GM18873 (cell line): ENCODE measurements around the gene TNIP1.

Source experiments
- ATAC-seq: cut with Tn5 transposase; IDR thresholded peaks from one replicate; pipeline ENCODE4 v1.9.1; 2021; ENCODE audit warnings: mild to moderate bottlenecking, moderate library complexity, moderate number of reproducible peaks; ENCODE audit not compliant: unreplicated experiment, low FRiP score

TNIP1 gene

GRCh38 chr5:151106509-151106908, 25.7 kb upstream of the TNIP1 start:
- no peak for ATAC-seq

DNA sequence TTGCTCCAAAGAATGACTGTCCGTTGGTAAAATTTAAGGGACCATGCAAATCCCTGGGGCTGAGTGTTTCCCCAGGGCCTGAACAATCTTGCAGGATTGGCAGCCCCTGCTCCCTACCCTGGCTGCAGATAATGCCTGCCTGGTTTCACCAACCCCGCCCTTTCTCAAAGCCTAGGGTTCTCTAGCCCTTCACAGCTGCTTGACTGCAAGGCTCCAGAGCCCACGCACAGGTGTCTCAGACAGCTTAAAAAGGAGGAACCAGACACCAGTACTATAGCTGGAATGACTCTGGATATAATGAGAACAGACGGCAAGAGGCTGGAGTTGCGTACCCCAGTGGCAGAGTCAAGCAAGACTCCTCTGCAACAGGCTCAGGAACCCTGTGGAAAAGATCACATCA, 25.2 kb upstream of the TNIP1 start:
- no peak for ATAC-seq

GRCh38 chr5:151105561-151105960, 24.7 kb upstream of the TNIP1 start:
- no peak for ATAC-seq

DNA sequence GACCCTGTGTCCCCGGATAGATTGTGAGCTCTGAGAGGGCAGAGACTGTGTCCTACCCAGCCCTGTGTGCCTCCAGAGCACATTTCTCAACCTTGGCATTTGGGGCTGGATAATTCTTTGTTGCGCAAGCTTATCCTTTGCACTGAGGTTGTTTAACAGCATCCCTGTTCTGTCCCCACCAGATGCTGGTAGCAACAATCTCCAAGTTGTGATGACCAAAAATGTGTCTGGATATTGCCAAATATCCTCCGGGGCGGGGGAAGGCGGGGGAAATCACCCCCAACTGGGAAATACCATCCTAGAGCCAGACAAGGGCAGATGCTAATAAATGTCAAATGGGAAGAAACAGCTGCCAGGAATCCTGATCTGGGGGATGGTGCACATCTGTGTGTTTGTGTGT, 24.0 kb upstream of the TNIP1 start:
- no peak for ATAC-seq

GRCh38 chr5:151101746-151102145, 20.9 kb upstream of the TNIP1 start:
- ATAC-seq, result no peak

- ATAC-seq, result no peak
Measured at GRCh38 chr5:151101151-151101550, 20.3 kb upstream of the TNIP1 start.

- no peak for ATAC-seq
Measured at GRCh38 chr5:151100681-151101080, 19.8 kb upstream of the TNIP1 start.

GRCh38 chr5:151098768-151099121, 17.9 kb upstream of the TNIP1 start:
- no peak for ATAC-seq

- ATAC-seq, result no peak
Measured at GRCh38 chr5:151097820-151098767, 17.3 kb upstream of the TNIP1 start.

DNA sequence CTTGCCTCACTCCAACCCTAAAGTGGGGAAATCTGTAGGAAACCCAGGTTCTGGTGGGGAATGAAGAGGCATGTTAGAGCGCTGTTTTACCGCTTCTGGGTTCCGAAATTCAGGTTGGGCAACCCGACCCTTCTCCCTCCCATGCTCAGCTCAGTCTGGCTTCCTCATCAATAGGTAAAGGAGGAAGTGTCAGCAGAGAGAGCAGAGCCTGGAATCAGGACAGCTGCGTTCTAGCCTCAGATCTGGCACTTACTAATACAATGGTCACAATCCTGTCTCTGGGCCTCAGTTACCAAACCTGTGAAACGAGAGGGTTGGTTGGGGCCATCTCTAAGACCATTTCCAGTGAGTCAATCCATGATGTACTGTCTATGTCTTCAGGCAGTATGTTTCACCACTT, 16.2 kb upstream of the TNIP1 start:
- ATAC-seq, result no peak

- no peak for ATAC-seq
Measured at GRCh38 chr5:151096001-151096373, 15.2 kb upstream of the TNIP1 start.

DNA sequence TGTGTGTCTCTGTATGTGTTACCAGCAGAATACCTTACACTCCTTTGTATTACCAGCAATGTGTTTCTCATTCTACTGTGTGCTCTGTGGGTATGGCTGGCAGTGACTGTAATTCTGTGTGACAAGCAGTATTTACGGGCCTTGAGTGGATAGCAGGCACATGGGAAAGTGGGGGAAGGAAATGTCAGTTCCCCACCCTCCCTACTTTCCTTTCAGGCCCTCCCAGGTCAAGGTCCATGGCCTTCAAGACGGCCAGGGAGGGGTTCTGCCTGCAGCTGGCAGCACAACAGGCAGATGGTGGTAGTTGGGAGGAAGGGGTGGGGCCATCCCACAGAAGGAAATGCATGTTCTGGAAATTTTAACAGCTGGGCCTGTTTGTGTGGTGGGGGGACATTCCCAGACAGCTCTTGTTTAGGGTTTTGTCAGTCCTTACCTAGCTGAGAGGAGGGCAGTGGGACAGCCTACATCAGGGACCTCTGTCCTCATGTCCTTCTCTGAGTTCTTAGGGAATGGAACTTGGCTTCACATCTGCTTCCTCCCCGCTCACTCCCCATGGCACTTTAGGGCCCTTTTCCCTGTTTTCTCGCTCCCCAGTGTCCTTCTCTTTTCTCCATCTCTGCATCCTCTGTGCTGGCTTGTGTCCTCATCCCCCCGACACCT, 14.6 kb upstream of the TNIP1 start:
- no peak for ATAC-seq

- no peak for ATAC-seq
Measured at GRCh38 chr5:151094852-151095245, 14.0 kb upstream of the TNIP1 start.

DNA sequence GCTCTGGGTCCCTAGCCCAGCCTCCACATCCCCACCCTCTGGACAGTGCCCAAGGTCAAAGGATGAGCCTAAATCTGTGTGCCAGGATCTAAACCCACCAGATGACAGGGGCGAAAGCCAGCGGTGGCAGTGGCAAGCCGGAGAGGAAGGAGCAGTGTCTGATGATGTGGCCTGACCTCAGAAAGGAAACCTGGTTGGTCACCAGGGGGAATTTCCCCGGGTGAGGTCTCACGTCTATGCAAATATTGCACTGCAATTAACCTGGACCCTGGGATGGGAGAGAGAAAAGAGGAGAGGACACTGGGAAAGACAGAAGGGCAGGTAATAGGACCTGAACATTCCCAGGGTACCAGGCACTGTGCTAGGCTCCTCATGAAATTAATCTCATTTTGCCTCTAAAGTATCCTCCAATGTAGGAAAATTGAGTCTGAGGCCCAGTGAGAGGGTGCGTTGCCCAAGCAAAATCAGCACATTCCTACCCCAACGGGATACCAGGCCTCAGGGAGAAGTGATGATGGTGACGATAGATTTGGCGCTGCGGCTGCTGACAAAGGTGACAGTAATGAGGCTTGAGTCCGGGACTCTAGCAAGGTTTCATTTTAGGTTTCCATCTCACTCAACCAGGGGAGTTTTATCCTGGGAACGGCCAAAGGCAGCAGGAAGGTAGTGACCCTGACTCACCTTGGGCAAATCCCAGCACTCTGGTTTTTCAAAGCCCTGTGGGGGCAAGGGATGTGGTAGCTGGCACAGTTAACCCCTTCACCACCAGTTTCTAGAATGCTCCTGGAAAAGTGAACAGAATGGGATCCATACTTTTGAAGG, 13.4 kb upstream of the TNIP1 start:
- peak; percentile 79 for ATAC-seq

GRCh38 chr5:151093476-151093889, 12.6 kb upstream of the TNIP1 start:
- no peak for ATAC-seq

DNA sequence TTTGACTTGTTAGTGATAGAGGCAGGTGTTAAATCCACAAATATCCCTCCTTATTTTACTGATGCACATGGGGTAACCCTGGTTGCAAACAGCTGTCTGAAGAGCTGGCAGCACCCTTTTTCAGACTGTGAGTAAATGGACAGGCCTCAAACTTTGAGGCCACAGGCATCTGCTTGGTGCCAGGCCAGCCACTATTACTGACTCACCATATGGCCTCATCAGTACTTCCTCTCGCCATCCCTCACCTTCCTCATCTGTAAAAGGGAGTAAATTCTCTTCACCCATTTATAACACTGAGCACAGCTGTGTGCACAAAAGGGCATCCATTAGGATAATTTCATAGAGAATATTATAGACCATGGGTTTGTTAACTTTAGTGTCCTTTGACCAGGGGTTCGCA, 11.9 kb upstream of the TNIP1 start:
- ATAC-seq, result no peak

- ATAC-seq, result no peak
Measured at GRCh38 chr5:151089726-151090125, 8.9 kb upstream of the TNIP1 start.

- no peak for ATAC-seq
Measured at GRCh38 chr5:151088986-151089385, 8.2 kb upstream of the TNIP1 start.

GRCh38 chr5:151087486-151087885, 6.7 kb upstream of the TNIP1 start:
- no peak for ATAC-seq

DNA sequence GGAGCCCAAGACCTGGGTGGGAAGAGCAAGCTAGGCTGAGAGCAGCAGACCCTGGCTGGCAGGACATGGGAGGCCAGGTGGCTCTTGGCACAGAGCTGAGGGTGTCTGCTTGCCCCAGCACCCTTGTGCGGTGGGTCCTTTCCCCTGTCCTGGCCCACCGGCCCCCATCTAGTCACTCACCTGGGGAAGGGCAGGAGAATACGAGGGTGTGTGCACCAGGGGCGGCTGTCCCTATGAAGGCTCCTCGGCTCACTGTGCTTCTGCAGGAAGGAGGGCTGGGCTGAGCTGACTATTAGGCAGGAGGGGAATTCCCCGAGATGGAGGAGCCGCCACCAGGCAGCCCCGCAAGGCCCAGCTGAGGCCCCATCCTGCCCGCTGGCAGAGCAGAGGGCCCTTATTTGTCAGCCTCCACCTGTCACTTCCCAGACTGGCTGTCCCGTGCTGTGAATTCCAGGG, 6.1 kb upstream of the TNIP1 start:
- ATAC-seq, result no peak
